Activated CD8-positive, alpha-beta memory T cell treated with anti-CD3 and anti-CD28 coated beads for 36 hours (primary cell): ENCODE data around the gene S100A4. TPM values are rescaled to one million over a fixed set of nuclear protein-coding genes. Genes with fewer than 3 reads are reported as not detected.
"Not testable (repeated sequence)": the region's sequence is repeated elsewhere in the genome, so short reads cannot be mapped to it uniquely, and the experiment has no call there.

Experiments
- CTCF ChIA-PET: fragments of 350-600 bp; sonication (Branson Sonifier 250); formaldehyde crosslinking; loops from one replicate; lab custom pipeline; 2021; ENCODE audit warnings: antibody characterized with exemption; lab: Charles Lee
- POLR2A ChIA-PET: fragments of 350-600 bp; sonication (Branson Sonifier 250); formaldehyde crosslinking; loops from one replicate; lab custom pipeline; 2021; ENCODE audit warnings: antibody characterized with exemption; lab: Charles Lee
- total RNA-seq, 2 experiments: library from RNA; stranded (reverse); gene quantifications; one replicate each; pipeline ENCODE4 v1.2.3, GENCODE V29; 2021

The S100A4 gene
- total RNA-seq: 100 to 1,000 TPM; 125 TPM

- POLR2A ChIA-PET: interaction anchor here (1.6 to 3.7 kb wide), 5 partner anchors 10 to 89 kb away, joined by 6 to 29 read pairs (median 17); partner anchors contain the start of genes CHTOP and S100A6
- CTCF ChIA-PET: interaction anchor here (1.3 to 4.5 kb wide), 6 partner anchors 12 to 36 kb away, joined by 4 to 66 read pairs (median 12); partner anchors contain the start of gene S100A6
Measured at GRCh38 chr1:153545067-153546055, at the start of gene S100A4. S100A4 (minus strand) TSS chr1:153545806; CDS start chr1:153544794, 1,012 bp downstream.

DNA sequence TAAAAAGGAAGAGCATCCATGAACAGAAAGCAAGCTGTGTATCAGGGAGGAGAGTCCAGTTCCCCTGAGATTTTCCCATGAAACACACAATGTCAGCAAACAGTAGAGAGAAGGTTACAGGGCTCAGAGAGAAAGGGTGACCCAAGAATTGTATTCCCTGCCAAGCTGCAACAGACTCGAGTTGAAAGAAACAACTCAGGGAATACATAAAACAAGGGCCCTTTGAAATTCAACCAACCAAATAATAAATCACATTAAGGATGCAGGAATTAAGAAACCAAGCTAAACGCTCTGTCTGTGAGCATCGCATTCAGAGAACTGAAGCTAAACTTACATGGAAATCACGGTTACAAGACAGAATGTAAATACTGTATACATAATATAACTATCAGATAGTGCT, 47.1 kb upstream of the S100A4 start:
- ChIA-PET CTCF (no interaction called here), POLR2A (interaction anchor here (0.5 kb wide), 1 partner anchor 28 kb away, joined by 3 read pairs; no protein-coding TSS in a partner anchor)

DNA sequence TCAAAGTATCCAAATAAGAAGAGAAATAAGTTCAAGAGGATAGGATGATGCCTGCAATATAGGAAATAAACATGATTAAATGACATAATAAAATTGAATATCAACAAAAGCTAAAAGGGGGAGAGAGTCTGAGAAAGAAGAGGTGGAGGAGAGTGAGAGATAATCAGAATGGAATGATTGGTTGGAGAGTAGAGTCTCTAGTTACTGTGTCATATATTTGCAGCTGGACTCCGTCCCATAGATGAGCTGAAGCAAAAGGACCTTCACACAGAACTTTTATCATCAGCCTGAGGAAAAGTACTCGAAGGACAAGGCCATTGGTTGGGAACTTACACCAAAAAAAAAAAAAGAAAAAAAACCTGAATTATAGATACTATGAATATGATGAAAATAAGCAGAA, 42.9 kb upstream of the S100A4 start:
- POLR2A ChIA-PET: interaction anchor here (0.7 kb wide), 1 partner anchor 16 kb away, joined by 3 read pairs; no protein-coding TSS in a partner anchor
- CTCF ChIA-PET: interaction anchor here (0.7 kb wide), 2 partner anchors 72 to 1400 kb away, joined by 3 read pairs; no protein-coding TSS in a partner anchor

DNA sequence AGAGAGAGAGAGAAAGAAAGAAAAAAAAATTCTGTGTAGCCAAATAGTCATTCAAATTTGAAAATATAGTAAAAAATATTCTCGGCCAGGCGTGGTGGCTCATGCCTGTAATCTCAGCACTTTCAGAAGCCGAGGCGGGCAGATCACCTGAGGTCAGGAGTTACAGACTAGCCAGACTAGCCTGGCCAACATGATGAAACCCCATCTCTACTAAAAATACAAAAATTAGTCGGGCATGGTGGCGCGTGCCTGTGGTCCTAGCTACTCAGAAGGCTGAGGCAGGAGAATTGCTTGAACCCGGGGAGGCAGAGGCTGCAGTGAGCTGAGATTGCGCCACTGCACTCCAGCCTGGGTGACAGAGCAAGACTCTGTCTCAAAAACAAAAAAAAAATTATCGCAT, 42.4 kb upstream of the S100A4 start:
- POLR2A ChIA-PET: interaction anchor here (0.7 kb wide), 1 partner anchor 16 kb away, joined by 3 read pairs; no protein-coding TSS in a partner anchor
- CTCF ChIA-PET: interaction anchor here (0.7 kb wide), 2 partner anchors 72 to 1399 kb away, joined by 3 read pairs; no protein-coding TSS in a partner anchor

- CTCF ChIA-PET: no interaction called here
- POLR2A ChIA-PET: no interaction called here
Measured at GRCh38 chr1:153587314-153587713, 41.7 kb upstream of the S100A4 start.

- CTCF ChIA-PET: interaction anchor here (0.6 kb wide), 1 partner anchor 384 kb away, joined by 6 read pairs; no protein-coding TSS in a partner anchor
- POLR2A ChIA-PET: no interaction called here
Measured at GRCh38 chr1:153586347-153586746, 40.7 kb upstream of the S100A4 start.

- CTCF ChIA-PET: no interaction called here
Measured at GRCh38 chr1:153585006-153585405, 39.4 kb upstream of the S100A4 start.

GRCh38 chr1:153583976-153584375, 38.4 kb upstream of the S100A4 start:
- ChIA-PET CTCF (no interaction called here), POLR2A (no interaction called here)

More at GRCh38 chr1:153585006-153585405, 39.4 kb upstream of the S100A4 start:
- POLR2A ChIA-PET: no interaction called here

DNA sequence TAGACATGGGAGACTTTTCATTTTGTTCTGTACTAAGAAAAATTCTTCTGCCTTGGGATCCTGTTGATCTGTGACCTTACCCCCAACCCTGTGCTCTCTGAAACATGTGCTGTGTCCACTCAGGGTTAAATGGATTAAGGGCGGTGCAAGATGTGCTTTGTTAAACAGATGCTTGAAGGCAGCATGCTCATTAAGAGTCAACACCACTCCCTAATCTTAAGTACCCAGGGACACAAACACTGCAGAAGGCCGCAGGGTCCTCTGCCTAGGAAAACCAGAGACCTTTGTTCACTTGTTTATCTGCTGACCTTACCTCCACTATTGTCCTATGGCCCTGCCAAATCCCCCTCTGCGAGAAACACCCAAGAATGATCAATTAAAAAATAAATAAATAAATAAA, 37.9 kb upstream of the S100A4 start:
- CTCF ChIA-PET, POLR2A ChIA-PET: not testable (repeated sequence)

GRCh38 chr1:153582836-153583235, 37.2 kb upstream of the S100A4 start:
- CTCF ChIA-PET, POLR2A ChIA-PET: not testable (repeated sequence)

- POLR2A ChIA-PET: no interaction called here
- CTCF ChIA-PET: no interaction called here
Measured at GRCh38 chr1:153578936-153579335, 33.3 kb upstream of the S100A4 start.

DNA sequence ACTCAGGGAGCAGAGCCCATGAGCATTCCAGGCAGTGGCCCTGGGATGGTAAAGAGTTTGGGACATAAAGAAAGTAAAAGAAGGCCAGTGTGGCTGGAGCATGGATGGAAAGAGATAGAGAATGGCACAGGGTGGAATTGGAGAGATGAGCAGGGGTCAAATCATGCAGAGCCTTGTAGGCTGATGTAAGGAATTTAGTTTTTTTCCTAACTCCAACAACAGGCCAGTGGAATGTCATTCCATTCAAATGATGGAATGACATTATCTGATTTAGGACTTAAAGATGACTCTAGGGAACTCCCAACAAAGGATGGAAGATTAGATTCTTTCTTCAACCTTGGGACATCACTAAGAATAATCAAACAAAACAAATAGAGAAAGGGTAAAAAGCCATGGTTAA, 32.9 kb upstream of the S100A4 start:
- CTCF ChIA-PET: no interaction called here
- POLR2A ChIA-PET: interaction anchor here (0.6 kb wide), 1 partner anchor 56 kb away, joined by 3 read pairs; the partner anchor contains the start of gene CHTOP

GRCh38 chr1:153577624-153578051, 32.0 kb upstream of the S100A4 start:
- ChIA-PET POLR2A (interaction anchor here (0.6 kb wide), 1 partner anchor 589 kb away, joined by 3 read pairs; no protein-coding TSS in a partner anchor), CTCF (interaction anchor here (0.7 to 1.0 kb wide), 3 partner anchors 45 to 66 kb away, joined by 3 to 5 read pairs (median 4); no protein-coding TSS in a partner anchor)

- CTCF ChIA-PET: interaction anchor here (0.7 to 1.0 kb wide), 3 partner anchors 44 to 66 kb away, joined by 3 to 5 read pairs (median 4); no protein-coding TSS in a partner anchor
- POLR2A ChIA-PET: interaction anchor here (0.6 kb wide), 1 partner anchor 589 kb away, joined by 3 read pairs; no protein-coding TSS in a partner anchor
Measured at GRCh38 chr1:153577138-153577537, 31.5 kb upstream of the S100A4 start.

GRCh38 chr1:153575497-153575896, 29.9 kb upstream of the S100A4 start:
- POLR2A ChIA-PET: not testable (repeated sequence)
- CTCF ChIA-PET: interaction anchor here (1.0 kb wide), 1 partner anchor 65 kb away, joined by 3 read pairs; no protein-coding TSS in a partner anchor

DNA sequence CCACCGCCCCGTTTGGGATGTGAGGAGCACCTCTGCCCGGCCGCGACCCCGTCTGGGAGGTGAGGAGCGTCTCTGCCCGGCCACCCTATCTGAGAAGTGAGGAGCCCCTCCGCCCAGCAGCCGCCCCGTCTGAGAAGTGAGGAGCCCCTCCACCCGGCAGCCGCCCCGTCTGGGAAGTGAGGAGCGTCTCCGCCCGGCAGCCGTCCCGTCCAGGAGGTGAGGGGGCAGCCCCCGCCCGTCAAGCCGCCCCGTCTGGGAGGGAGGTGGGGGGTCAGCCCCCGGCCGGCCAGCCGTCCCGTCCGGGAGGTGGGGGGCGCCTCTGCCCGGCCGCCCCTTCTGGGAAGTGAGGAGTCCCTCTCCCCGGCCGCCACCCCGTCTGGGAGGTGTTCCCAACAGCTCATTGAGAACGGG, 29.5 kb upstream of the S100A4 start:
- CTCF ChIA-PET: interaction anchor here (1.0 kb wide), 1 partner anchor 64 kb away, joined by 3 read pairs; no protein-coding TSS in a partner anchor
- POLR2A ChIA-PET: not testable (repeated sequence)

DNA sequence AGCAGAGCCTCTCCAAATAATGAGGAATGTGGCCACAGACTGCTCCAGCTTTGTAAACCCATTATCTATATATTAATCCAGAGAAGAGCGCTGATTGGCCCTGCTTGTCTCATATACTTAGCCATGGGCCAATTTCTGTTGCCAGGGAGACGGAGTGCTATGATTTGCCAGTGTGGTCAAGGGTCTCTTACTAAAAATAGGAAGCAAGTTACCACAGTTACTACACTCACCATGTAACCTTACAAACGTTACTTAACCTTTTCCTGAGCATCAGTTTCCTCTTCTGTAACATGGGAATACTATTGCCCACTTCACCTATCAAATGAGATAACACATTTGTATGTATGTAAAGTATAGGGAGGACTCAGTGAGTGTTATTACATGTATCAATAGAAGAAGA, 27.7 kb upstream of the S100A4 start:
- POLR2A ChIA-PET: interaction anchor here (0.5 to 1.8 kb wide), 5 partner anchors 40 to 1525 kb away, joined by 3 to 17 read pairs (median 7); partner anchors contain the start of gene CHTOP
- CTCF ChIA-PET: interaction anchor here (0.5 to 6.3 kb wide), 6 partner anchors 28 to 180 kb away, joined by 3 to 124 read pairs (median 9); partner anchors contain the start of genes CHTOP, S100A4 and S100A6

- POLR2A ChIA-PET: interaction anchor here (0.5 to 1.8 kb wide), 7 partner anchors 38 to 118 kb away, joined by 3 to 17 read pairs (median 4); partner anchors contain the start of gene CHTOP
- CTCF ChIA-PET: interaction anchor here (0.5 to 6.3 kb wide), 13 partner anchors 11 to 164 kb away, joined by 3 to 124 read pairs (median 3); partner anchors contain the start of genes CHTOP, S100A4 and S100A6
Measured at GRCh38 chr1:153572569-153573015, 27.0 kb upstream of the S100A4 start.
